Measurements from ENCODE around the gene GAL3ST2.
"Not testable (repeated sequence)": the region's sequence is repeated elsewhere in the genome, so short reads cannot be mapped to it uniquely, and the experiment has no call there.

GAL3ST2 gene

DNA sequence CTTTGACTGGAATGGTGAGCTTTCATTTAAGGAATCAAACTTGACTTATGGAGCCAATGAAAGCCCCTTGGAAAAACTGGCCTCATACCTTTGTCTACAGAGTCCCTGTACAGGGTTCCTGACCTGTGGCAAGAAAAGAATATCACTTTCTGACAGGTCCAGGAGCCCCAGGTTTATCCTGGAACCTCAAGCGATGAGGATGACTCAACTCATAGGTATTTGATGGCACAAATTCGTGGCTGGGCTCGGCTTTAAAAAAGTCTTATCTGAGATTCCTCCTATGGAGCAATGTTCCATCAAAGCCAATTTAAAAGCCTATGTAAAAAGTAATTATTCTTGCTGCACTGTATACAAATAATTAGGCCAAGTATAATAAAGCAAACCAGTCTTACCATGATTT, 14.8 kb downstream of the GAL3ST2 start:
- not testable (repeated sequence) for DNase-seq (ENCODE audit: extremely low read depth in 1 of 2, low read depth in 1 of 2)

DNA sequence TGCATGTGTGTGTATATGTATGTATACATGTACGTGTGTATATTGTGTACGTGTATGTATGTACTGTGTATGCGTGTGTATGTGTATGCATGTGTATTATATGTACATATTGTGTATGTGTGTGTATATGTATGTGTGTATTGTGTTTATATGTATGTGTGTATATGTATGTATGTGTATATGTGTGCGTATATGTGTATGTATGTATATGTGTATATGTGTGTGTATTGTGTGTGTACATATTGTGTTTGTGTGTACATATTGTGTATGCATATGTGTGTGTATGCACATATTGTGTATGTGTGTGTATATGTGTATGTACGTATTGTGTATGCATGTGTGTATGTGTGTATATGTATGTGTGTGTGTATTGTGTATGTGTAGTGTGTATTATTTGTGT, 16.8 kb downstream of the GAL3ST2 start:
- no peak for DNase-seq (ENCODE audit: extremely low read depth in 1 of 2, low read depth in 1 of 2)

DNA sequence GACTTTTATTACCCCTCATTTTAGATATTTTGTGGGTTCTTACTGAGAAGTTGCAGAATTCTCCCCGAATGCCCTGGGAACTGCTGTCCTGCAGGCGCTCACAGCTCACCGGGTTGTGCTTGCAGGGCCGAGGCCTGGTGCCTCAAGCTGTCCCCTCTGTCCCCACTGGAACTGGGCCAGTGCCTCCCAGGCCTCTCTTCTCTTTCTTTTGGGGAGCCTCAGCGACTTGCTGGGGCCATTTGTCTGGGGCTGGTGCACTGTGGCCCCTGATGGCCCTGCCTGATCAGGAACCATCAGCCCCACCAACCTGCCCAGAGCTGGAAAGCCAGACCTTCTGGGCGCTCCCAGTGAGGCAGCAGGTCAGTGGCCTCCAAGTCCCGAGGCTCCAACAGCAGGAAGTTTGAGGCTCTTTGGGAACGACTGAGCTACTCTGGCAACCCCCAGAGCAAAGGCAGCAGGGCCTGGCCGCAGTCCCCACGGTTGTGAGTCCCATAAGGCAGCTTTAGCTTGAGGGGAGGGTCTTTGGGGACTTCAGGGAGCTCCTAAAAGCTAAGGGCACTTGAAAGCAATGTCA, 17.7 kb downstream of the GAL3ST2 start:
- DNase-seq (ENCODE audit: extremely low read depth in 1 of 2, low read depth in 1 of 2) = no peak

DNA sequence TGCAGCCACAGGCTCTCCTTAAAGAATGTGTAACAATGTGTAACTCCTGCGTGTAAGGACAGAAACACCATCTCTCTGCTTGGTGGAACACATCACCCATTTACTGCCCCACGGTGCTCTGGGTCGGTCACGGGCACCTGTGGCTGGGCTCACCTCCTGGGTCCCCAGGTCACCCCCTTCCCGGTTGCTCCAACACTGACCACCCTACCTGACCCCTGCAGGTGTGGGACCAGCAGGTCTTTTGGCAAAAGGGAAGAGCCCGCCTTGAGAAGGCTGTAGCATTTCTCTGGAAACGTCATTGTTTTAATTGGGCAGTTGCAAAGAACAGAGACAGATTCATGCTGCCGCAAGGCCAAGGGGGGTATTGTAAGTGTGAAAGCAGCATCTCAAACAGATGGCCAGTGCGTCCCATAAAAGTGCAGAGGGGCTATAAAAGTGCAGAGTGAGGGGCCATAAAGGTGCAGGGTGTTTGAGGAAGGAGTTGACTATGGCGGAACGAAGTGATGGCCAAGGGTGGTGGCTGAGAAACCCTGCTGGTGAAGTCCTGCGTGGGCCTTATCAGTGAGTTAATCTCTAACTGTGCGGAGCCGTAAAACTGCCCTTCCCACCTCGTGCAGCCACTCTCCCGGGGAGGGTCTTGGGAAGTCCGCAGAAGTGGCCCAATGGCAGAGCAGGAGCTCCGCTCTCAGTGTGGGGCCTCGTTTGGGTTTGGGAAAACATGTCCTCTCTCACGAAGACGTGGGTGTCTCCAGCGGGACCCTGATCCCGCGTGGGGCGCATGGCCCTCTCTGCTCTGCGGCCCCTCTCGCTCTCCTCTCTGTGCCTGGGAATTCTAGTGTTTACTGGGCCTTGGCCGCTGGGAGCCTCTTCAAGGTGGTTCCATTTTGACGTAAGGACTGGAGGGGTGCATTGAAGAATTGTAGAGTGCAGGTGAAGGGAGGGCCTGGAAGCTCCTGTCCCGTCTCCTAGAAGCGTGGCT, 18.7 kb downstream of the GAL3ST2 start:
- no peak for DNase-seq (ENCODE audit: extremely low read depth in 1 of 2, low read depth in 1 of 2)

DNA sequence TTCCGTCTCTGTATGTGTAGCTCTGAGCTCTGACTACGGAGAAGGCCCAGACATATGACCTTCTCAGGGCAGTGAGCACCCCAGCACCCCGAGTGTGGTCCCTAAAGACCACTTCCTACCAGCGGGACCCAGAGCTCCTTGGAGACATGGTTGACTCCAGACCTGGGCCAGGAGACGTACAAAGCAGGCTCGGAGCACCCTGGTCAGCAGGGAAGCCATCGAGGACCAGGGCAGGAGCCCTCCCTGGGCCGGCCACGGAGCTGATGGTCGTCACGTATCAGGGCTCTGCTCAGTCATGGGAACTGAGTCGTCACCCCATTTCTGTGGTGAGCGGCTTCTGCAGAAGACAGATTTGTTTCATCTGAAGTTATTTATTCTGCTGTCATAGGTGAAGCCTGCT, 19.6 kb downstream of the GAL3ST2 start:
- no peak for DNase-seq (ENCODE audit: extremely low read depth in 1 of 2, low read depth in 1 of 2)

DNA sequence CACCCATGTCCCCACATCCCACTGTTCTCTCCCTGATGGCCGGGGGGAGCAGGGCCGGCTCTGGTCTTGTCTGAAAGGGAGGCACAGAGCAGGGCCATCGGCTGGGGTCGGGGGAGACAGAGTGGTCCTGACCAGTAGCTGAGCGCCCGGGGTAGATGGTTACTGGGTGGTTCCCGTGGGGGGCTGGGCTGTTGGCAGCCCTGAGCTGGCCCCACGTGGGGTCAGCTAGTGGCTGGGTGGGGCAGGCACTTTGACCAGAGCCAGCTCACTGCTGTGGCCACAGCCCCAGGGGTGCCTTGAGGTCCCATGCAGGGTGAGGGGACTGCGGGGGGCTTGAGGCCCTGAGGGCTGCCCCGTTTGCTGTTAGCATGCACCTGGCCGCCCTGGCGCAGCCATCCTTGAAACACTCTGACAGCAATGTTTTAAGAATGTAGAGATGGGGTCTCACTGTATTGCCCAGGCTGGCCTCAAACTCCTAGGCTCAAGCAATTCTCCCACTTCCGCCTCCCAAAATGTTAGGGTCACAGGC, 20.1 kb downstream of the GAL3ST2 start:
- no peak for DNase-seq (ENCODE audit: extremely low read depth in 1 of 2, low read depth in 1 of 2)

DNA sequence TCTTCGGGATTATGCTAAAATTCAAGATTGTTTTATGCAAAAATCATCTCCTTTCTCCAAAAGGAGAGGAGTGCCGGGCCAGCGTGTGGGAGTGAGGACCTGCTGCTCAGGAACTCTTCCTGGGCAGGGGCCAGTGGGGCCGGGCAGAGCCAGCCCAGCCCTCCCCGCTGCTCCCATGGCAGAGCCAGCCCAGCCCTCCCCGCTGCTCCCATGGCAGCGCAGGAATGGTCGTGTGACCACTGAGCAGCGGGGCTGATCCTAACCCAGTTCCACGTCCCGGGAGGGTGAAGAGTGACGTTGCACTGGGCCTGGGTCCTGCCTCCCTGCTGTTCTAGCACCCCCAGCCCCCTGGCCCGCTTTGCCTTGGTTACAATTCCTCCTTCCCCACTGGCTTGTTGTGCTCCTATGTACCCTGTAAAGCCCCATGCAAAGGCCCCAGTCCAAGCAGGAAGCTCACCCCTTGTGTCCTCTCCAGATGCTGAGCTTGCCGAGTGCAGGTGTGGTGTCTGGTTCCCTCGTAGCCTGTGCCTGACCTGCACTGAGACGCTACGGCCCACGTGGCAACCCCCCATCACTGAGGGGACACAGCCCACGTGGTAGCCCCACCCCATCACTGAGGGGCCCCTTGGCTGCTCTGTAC, 20.9 kb downstream of the GAL3ST2 start:
- no peak for DNase-seq (ENCODE audit: extremely low read depth in 1 of 2, low read depth in 1 of 2)

DNA sequence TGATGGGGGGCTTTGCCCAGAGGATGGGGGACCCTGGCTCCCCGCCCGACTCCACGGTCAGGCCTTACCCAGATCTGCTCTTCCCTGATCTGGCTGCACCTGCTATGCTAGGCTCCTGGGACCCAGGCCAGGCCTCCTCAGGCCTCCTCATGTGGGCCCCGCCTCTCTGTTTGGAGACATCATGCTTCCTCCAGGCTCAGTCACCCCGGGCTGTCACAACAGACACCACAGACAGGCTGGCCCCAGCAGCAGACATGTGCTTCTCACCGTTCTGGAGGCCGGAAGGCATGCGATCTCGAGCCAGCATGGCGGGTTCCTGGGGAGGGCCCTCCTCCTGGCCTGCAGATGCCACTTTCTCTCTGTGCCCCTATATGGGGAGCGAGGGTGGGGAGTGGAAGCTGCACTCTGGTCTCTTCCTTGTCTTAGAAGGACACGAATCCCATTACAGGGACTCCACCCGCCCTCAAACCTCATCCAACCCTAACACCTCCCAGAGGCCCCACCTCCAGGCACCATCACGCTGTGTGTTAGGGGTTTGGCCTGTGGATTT, 21.5 kb downstream of the GAL3ST2 start:
- no peak for DNase-seq (ENCODE audit: extremely low read depth in 1 of 2, low read depth in 1 of 2)

DNA sequence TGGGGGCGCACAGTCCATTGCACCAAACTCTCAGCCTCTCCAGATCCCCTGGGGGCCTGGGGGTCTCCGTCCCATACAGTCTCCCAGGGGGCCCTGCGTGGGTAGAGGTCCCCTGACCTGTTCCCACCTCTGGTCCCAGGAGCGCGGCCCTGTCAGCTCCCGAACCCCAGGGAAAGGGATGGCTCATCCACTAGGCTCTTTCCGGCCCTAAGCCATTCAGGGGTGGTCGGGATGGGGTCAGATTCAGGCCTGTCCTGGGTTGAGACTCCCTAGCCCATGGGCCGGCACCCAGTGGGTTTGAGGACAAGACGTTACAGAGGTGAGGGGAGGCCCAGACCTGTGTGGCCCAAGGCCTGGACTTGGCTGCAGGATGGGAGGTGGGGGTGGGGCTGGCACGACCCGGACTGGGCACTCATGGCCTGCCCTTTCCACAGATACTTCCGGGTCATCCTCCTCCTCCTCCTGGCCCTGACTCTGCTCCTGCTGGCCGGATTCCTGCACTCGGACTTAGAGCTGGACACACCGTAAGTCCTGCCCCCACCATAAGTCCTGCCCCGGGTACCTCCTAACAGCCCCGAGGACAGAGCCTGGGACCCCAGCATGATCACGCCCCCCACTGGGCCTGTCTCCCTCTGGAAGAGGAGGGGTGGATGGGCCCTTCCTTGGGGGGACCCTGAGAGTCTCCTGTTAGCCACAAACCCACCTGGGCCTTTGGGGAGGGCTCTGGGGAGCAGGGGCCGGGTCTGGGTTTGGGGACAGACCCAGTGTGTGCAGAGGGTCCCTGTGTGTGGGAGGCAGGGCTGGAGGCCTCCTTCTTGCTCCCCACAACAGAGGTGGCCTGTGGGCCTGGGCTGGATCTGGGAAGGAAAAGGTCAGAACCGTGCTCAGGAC, 22.3 kb downstream of the GAL3ST2 start:
- no peak for DNase-seq (ENCODE audit: extremely low read depth in 1 of 2, low read depth in 1 of 2)

DNA sequence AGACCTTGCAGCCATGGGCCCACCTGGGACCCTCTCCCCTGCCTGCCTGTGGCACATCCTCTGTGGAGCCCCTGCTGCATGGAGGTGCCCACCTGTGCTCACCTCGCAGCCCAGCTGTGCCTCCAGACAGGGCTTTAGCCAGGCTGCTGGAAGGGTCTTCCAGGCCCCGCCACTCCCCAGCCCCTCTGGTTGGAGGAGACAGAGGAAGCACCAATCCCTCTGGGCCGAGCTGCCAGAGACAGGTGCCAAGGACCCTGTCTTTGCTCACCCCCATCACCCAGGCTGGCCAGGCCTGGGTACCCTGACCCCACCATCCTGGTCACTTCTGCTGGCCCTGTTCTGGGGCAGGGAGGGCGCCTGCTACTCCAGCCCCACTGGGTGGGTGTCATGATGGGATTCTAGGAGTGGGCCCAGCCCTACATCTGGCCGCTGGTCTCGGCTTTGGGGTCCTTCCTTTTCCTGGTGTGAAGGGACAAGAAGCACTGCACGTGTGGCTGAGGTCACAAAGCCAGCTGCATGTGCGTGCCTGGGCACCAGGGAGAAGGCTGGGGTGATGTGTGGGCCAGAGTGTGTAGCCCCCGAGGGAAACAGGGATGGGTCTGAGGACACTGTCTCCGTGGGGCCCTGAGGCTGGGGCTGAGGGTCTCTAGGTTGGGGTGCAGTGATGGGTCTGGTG, 23.0 kb downstream of the GAL3ST2 start:
- no peak for DNase-seq (ENCODE audit: extremely low read depth in 1 of 2, low read depth in 1 of 2)

DNA sequence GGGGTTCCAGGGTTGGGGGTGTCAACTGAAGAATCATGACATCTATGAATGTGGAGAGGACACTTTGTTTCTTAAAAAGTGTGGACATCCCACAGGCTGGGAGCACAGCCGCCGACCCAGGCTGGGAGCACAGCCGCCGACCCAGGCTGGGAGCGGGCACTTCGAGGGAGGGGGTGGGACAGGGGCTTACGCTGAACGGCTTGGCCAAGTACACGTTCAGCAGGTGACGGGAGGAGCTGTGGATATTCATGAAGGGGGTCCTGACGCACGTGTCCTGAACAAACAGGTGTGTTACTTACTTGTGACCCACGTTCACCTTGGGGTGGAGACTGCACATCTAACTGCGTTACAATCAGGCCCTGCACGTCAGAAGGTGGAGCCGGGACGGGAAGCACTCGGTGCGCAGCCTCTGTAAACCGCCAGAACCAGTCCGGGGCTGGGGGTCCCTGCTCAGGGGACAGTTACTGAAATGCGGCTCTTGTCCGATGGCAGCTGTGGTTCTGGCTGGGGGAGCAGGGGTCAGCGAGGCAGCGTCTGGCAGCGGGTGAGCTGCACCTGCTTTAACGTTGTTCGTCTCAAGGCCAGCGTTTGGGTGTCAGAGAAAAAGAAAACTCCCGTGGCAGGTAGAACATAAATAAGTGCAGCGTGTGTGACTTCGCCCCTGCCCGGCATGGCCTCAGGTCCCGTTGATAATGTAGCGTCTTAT, 23.7 kb downstream of the GAL3ST2 start:
- DNase-seq (ENCODE audit: extremely low read depth in 1 of 2, low read depth in 1 of 2) = not testable (repeated sequence)

DNA sequence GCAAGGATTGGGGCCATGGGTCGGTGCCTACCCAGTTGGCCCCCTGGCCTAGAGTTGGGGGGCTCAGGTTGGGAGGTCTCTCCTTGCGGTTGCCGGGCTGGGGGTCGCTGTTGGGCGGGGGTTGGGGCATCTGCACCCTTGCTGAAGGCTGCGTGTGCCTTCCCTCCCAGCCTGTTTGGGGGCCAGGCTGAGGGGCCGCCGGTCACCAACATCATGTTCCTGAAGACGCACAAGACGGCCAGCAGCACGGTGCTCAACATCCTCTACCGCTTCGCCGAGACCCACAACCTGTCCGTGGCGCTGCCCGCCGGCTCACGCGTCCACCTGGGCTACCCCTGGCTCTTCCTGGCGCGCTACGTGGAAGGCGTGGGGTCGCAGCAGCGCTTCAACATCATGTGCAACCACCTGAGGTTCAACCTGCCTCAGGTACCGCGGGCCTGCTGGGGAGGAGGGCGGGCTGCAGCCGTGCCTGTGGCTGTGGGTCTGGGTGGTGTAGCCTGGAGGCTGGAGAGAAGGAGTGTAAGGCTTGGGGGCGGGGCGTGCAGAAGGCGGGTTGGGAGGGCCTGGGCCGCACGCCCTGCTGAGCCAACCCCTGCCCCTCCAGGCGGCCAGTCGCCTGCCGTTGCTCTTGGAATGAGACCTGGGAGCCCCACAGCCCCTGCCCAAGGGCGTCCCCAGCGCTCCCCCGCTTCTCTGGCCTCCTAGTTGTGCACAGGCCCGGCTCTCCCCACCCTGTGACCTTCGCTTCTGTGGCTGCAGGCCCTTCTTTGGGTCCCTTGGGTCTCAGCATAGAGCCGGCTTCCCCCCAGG, 25.2 kb downstream of the GAL3ST2 start:
- DNase-seq (ENCODE audit: extremely low read depth in 1 of 2, low read depth in 1 of 2) = no peak

DNA sequence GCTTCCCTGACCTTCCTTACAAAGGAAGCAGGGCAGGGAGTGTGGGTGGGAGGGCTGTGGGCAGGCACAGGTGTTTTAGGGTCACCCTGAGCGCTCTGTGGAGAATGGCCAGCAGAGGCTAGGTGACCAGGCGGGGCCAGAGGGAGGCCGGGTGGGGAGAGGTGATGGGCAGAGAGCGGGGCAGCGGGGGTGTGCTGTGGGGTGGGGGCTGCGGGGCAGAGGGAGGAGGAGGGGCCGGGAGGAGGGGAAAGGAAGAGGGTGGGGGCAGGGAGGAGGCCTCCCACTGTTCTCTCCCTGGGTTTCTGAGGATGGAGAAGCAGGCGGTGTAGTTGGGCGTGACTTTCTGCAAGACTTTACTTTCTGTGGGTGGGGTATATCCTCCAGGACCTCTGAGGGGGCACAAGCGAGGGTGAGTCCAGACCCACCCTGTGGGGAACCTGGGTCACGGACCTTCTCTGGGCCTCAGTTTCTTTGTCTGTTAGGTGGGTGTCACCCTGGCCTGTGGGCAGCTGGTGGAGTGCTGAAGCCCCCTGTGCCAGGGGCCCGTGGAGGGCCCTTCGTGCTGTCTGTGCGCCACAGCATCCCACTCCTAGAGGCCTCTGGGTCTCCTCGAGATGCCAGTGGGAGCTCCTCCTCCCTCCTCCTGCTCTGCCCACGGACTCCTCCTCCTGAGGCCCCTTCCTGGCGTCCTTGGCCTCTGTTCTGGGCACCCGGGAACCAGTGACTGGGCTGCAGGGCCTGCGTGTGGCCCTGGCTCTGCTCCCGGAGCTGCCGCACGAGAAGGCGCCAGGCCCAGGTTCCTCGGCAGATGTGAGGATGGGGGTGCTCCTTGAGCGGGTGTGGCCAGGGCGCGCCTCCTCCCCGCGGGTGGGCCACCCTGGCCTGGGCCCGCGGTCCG, 26.0 kb downstream of the GAL3ST2 start:
- DNase-seq (ENCODE audit: extremely low read depth in 1 of 2, low read depth in 1 of 2) = no peak

DNA sequence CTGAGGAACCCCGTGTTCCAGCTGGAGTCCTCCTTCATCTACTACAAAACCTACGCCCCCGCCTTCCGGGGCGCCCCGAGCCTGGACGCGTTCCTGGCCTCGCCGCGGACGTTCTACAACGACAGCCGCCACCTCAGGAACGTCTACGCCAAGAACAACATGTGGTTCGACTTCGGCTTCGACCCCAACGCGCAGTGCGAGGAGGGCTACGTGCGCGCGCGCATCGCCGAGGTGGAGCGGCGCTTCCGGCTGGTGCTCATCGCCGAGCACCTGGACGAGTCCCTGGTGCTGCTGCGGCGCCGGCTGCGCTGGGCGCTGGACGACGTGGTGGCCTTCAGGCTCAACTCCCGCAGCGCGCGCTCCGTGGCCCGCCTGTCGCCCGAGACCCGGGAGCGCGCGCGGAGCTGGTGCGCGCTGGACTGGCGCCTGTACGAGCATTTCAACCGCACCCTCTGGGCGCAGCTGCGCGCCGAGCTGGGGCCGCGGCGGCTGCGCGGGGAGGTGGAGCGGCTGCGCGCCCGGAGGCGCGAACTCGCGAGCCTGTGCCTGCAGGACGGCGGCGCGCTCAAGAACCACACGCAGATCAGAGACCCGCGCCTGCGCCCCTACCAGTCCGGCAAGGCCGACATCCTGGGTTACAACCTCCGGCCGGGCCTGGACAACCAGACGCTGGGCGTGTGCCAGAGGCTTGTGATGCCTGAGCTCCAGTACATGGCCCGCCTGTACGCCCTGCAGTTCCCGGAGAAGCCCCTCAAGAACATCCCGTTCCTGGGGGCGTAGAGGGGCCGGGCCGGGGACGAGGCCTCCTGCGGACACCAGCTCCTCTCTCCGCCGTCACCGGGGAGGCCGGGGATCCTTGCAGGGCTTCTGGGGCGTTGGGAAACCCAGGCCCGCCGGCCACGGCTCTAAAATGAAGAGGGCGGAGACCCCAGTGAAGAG, 27.0 kb downstream of the GAL3ST2 start:
- DNase-seq (ENCODE audit: extremely low read depth in 1 of 2, low read depth in 1 of 2) = no peak

DNA sequence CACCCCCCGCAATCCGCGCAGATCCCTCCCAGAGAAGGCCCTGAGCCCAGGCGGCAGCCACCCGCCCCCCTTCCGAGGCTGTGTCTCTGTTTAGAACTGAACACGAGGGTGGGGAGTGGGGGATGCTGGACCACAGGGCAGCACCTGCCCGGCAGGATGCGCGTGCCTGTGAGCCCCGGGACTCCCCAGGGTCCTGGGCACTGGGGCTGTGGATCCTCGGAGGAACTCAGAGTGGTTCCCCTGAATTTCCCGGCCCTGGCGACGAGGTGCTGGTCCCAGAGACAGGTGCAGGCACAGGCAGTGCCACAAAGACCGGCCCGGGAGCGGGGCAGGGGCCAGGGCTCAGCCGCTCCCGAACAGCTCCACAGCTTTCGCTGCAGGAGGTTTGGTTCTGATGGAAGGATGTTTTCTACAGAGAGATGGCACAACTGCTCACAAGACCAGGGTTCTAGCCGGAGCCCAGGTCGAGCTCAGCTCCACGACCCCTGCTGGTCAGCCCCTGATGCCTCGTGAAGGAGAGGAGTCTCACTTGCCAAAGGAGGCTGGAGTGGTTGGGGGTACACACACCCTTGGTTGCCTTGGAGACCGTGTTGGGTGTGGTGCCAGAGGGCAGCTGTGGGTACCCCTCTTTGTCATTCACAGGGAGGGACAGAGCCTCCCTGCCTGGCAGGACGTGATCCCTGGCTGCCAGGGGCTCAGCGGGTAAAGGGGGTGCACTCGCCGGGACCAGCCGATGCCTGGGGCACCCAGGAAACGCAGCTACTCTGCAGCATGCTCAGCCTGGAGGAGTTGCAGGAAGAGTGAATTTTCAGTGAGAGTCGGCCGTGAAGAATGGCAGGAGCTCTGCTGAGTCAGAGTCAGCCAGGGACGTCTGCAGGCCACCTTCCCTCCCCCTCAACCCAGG, 28.0 kb downstream of the GAL3ST2 start:
- DNase-seq (ENCODE audit: extremely low read depth in 1 of 2, low read depth in 1 of 2) = no peak
